HUES48 (cell line): ENCODE data around the gene CCNG1.
"Not testable (repeated sequence)": the region's sequence is repeated elsewhere in the genome, so short reads cannot be mapped to it uniquely, and the experiment has no call there.

Experiments
- H3K27ac ChIP-seq: one replicate; pipeline ENCODE4 v1.7.0; 2013; ENCODE audit warnings: low read depth, low read length, inconsistent platforms
- H3K27me3 ChIP-seq: 2 replicates; pipeline ENCODE4 v1.6.1; 2013; ENCODE audit warnings: mild to moderate bottlenecking, low read length; ENCODE audit not compliant: control insufficient read depth, insufficient read depth
- H3K36me3 ChIP-seq: 2 replicates; pipeline ENCODE4 v1.6.1; 2013; ENCODE audit warnings: low read length; ENCODE audit not compliant: control insufficient read depth, insufficient read depth
- H3K4me1 ChIP-seq: 2 replicates; pipeline ENCODE4 v1.6.1; 2013; ENCODE audit warnings: mild to moderate bottlenecking, low read length; ENCODE audit not compliant: control insufficient read depth, insufficient read depth
- H3K4me3 ChIP-seq: 2 replicates; pipeline ENCODE4 v1.5.1; 2013; ENCODE audit warnings: mild to moderate bottlenecking, low read depth, low read length
- H3K9ac ChIP-seq: 2 replicates; pipeline ENCODE4 v1.6.1; 2013; ENCODE audit warnings: mild to moderate bottlenecking, low read depth, low read length, moderate library complexity
- H3K9me3 ChIP-seq: 2 replicates; pipeline ENCODE4 v1.6.1; 2013; ENCODE audit warnings: low read length; ENCODE audit not compliant: control insufficient read depth, insufficient read depth

CCNG1 gene, protein sequence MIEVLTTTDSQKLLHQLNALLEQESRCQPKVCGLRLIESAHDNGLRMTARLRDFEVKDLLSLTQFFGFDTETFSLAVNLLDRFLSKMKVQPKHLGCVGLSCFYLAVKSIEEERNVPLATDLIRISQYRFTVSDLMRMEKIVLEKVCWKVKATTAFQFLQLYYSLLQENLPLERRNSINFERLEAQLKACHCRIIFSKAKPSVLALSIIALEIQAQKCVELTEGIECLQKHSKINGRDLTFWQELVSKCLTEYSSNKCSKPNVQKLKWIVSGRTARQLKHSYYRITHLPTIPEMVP

GRCh38 chr5:163437309-163438182 is at the start of gene CCNG1:
Gene CCNG1, plus strand, starts transcription at chr5:163437595. Its CDS starts 1,662 bp downstream, at chr5:163439257.
- no peaks in the 10 kb centered on the region for H3K27me3 ChIP-seq
- H3K4me3 ChIP-seq = peak within 1 kb of the TSS; percentile 93
- H3K27ac ChIP-seq = peak within 1 kb of the TSS; percentile 100
- peak within 1 kb of the TSS; percentile 94 for H3K9ac ChIP-seq
- H3K36me3 ChIP-seq = peaks cover 37% of the 10 kb centered on the region
- peaks cover 20% of the 10 kb centered on the region for H3K4me1 ChIP-seq
- H3K9me3 ChIP-seq = no peaks in the 10 kb centered on the region

DNA sequence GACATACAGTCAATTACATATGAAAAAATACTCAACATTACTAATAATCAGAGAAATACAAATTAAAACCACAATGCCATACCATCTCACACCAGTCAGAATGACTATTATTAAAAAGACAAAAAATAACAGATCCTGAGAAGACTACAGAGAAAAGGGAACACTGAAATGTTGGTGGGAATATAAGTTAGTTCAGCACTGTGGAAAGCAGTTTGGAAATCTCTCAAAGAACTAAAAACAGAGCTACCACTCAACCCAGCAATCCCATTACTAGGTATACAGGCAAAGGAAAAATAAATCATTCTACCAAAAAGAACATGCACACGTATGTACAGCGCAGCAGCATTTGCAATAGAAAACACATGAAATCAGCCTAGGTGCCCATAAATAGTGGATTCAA is 41.6 kb upstream of the CCNG1 start:
- H3K27me3 ChIP-seq = no peaks in the 10 kb centered on the region
- H3K9me3 ChIP-seq = no peaks in the 10 kb centered on the region; the same call in 1 of the 2 replicates
- H3K27ac ChIP-seq = no peak overlapping the region
- H3K4me3 ChIP-seq = no peak overlapping the region
- H3K4me1 ChIP-seq = no peaks in the 10 kb centered on the region
- no peaks in the 10 kb centered on the region for H3K36me3 ChIP-seq
- no peak overlapping the region for H3K9ac ChIP-seq

DNA sequence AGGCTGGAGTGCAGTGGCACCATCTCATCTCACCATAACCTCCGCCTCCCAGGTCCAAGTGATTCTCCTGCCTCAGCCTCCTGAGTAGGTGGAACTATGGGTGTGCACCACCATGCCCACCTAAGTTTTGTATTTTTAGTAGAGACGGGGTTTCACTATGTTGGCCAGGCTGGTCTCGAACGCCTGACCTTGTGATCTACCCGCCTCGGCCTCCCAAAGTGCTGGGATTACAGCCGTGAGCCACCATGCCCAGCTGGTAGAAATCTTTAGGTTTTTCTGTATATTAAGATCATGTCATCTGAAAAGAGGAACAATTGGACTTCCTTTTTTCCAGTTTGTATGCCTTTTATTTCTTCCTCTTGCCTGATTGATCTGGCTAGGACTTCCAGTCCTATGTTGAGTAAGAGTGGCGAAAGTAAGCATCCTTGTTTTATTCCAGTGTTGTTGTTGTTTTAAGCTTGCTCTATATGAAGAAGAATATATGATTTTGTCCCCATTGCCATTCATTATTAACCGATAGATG is 40.5 kb upstream of the CCNG1 start:
- H3K27me3 ChIP-seq, H3K9me3 ChIP-seq, H3K27ac ChIP-seq, H3K4me3 ChIP-seq, H3K9ac ChIP-seq, H3K36me3 ChIP-seq, H3K4me1 ChIP-seq: not testable (repeated sequence)

DNA sequence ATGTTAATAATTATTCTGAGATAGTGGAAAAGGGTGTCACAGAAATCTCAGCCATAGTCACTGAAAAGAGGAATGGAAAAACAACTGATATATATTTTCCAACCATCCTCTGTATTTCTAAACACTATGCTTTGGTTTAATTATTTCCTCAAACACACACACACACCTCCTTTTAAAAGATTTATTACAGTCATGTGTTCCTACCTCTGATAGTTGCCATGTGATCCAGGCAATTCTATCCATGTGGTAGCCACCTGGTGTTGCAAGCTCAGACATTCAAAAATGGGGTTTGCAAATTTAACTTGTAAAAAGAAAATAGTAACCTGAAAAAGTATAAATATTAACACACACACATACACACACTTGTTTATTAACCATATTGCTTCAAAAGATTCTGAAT is 40.0 kb upstream of the CCNG1 start:
- H3K36me3 ChIP-seq = no peaks in the 10 kb centered on the region
- H3K9me3 ChIP-seq = no peaks in the 10 kb centered on the region
- no peak overlapping the region for H3K4me3 ChIP-seq
- H3K4me1 ChIP-seq = no peaks in the 10 kb centered on the region
- no peak overlapping the region for H3K9ac ChIP-seq
- no peaks in the 10 kb centered on the region for H3K27me3 ChIP-seq
- H3K27ac ChIP-seq = no peak overlapping the region

DNA sequence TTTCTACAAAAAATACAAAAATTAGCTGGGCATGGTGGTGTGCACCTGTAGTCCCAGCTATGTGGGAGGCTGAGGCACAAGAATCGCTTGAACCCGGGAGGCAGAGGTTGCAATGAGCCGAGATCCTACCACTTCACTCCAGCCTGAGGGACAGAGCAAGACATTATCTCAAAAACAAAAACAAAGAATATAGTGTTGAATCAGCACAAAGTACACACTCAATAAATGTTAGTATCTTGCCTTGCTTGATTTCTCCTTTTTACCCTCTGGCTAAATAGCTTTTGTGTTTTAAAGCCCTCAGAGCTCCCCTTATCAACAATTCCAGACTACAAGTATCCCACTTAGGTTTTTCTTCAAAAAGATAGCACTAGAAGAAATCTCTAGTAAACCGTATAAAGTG is 37.5 kb upstream of the CCNG1 start:
- Histone ChIP-seq H3K9ac (no peak overlapping the region), H3K27me3 (no peaks in the 10 kb centered on the region), H3K4me3 (no peak overlapping the region), H3K9me3 (no peaks in the 10 kb centered on the region), H3K36me3 (no peaks in the 10 kb centered on the region), H3K4me1 (no peaks in the 10 kb centered on the region), H3K27ac (no peak overlapping the region)

DNA sequence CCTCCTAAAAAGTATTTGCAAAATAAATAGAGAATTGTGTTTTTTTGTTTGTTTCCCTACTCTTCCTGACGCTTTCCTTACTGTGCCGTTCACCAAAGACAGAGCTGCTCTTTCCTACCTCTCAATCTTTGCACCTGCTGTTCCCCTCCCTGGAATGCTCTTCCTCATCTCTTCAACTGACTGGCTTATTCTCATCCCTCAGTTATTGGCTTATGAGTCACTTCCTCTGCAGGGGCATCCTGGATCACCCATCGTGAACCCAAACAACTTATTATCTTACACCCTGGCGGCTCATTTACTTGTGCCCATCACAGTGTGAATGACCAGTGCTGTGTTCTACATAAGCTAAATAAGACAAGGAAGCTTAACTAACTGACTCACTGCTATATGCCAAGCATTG is 36.1 kb upstream of the CCNG1 start:
- H3K4me3 ChIP-seq = no peak overlapping the region
- H3K9me3 ChIP-seq = no peaks in the 10 kb centered on the region
- no peaks in the 10 kb centered on the region for H3K4me1 ChIP-seq
- no peak overlapping the region for H3K27ac ChIP-seq
- no peaks in the 10 kb centered on the region for H3K36me3 ChIP-seq
- H3K9ac ChIP-seq = no peak overlapping the region
- no peaks in the 10 kb centered on the region for H3K27me3 ChIP-seq

DNA sequence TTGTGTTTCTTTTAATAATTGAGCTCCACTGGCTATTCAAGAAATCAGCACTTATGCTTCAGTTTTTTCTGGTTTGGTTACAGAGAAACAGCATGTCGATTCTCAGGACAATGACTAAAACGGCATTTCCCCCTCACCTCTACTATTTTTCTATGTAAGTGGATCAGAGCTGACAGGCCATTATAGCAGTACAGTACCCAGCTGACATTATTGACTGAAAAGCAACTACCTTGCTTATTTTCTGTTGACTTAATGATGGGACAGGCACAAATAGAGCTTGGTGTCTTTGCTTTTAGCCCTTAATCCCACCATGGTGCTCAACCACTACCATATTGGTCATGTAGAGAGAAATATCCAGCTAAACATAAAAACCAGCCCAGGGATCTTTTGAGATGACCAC is 35.4 kb upstream of the CCNG1 start:
- Histone ChIP-seq H3K4me1 (no peaks in the 10 kb centered on the region), H3K36me3 (no peaks in the 10 kb centered on the region), H3K27me3 (no peaks in the 10 kb centered on the region), H3K9ac (no peak overlapping the region), H3K9me3 (no peaks in the 10 kb centered on the region), H3K4me3 (no peak overlapping the region), H3K27ac (no peak overlapping the region)

GRCh38 chr5:163404364-163405173 is 32.8 kb upstream of the CCNG1 start:
- Histone ChIP-seq H3K27me3 (no peaks in the 10 kb centered on the region), H3K4me1 (no peaks in the 10 kb centered on the region; the same call in 1 of the 2 replicates), H3K4me3 (no peak overlapping the region), H3K9ac (no peak overlapping the region), H3K9me3 (no peaks in the 10 kb centered on the region), H3K27ac (no peak overlapping the region), H3K36me3 (no peaks in the 10 kb centered on the region)

- no peaks in the 10 kb centered on the region for H3K27me3 ChIP-seq
- no peaks in the 10 kb centered on the region; the same call in 1 of the 2 replicates for H3K4me1 ChIP-seq
- no peak overlapping the region for H3K27ac ChIP-seq
- no peak overlapping the region for H3K4me3 ChIP-seq
- no peaks in the 10 kb centered on the region for H3K36me3 ChIP-seq
- no peaks in the 10 kb centered on the region for H3K9me3 ChIP-seq
- no peak overlapping the region for H3K9ac ChIP-seq
These were observed 30.2 kb upstream of the CCNG1 start for GRCh38 chr5:163407034-163407655.

GRCh38 chr5:163408311-163408923 is 29.0 kb upstream of the CCNG1 start:
- no peaks in the 10 kb centered on the region for H3K9me3 ChIP-seq
- no peaks in the 10 kb centered on the region for H3K27me3 ChIP-seq
- no peak overlapping the region for H3K4me3 ChIP-seq
- H3K36me3 ChIP-seq = no peaks in the 10 kb centered on the region
- no peaks in the 10 kb centered on the region; the same call in 1 of the 2 replicates for H3K4me1 ChIP-seq
- H3K27ac ChIP-seq = no peak overlapping the region
- H3K9ac ChIP-seq = no peak overlapping the region
